ENCODE data around the gene ALK. TPM values are rescaled to one million over a fixed set of nuclear protein-coding genes. Genes with fewer than 3 reads are reported as not detected.
A peak's percentile ranks its signal among the peaks of the same experiment; 100 is the strongest.

Gene ALK
- total RNA-seq, 2 experiments from 2014 or later: not detected

DNA sequence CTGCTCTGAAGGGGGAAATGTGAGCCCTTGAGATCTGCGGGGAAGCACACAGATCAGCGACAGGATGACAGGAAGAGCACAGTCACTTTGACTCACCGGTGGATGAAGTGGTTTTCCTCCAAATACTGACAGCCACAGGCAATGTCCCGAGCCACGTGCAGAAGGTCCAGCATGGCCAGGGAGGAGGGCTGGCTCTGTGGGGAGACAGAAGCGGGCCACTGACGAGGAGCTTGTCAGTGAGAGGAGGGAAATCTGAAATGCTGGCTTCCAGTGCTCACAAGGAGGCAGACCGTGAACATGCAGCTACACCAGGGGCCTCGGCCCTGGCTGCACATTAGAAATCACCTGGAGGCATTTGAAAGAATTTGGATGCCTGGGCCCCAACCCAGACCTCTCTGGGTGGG lies 707.5 kb downstream of the ALK start:
- Mint-ChIP-seq H3K4me1 (no peaks in the 10 kb centered on the region), H3K27ac (no peak overlapping the region), H3K27me3 (no peaks in the 10 kb centered on the region), H3K4me3 (no peak overlapping the region), H3K36me3 (no peaks in the 10 kb centered on the region), H3K9me3 (no peaks in the 10 kb centered on the region)
- no peak for DNase-seq
- POLR2A ChIA-PET: no interaction called here
- ATAC-seq (ENCODE audit: low read depth): no peak

DNA sequence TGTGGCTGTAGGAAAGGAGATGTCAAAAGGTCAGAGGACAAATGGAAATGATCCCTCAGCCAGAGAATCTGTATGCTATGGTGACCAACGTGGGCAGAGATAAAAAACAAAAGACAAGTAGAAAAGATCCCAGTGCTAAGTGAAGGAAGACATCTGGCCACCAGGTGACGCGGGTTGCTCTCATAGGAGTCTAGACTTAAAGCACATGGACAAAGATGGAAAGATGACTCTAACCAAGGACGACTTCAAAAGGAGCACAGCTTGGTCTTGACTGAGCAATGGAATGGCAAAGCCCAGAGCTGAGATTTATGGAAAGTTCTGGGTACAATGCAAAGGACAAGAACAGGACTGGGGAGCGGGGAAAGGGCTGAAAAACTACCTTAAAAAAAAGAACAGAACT lies 709.4 kb downstream of the ALK start:
- Mint-ChIP-seq H3K9me3 (no peaks in the 10 kb centered on the region), H3K4me3 (no peak overlapping the region), H3K27ac (no peak overlapping the region), H3K36me3 (no peaks in the 10 kb centered on the region), H3K27me3 (no peaks in the 10 kb centered on the region), H3K4me1 (no peaks in the 10 kb centered on the region)
- no peak for ATAC-seq (ENCODE audit: low read depth)
- DNase-seq: no peak
- POLR2A ChIA-PET: no interaction called here

DNA sequence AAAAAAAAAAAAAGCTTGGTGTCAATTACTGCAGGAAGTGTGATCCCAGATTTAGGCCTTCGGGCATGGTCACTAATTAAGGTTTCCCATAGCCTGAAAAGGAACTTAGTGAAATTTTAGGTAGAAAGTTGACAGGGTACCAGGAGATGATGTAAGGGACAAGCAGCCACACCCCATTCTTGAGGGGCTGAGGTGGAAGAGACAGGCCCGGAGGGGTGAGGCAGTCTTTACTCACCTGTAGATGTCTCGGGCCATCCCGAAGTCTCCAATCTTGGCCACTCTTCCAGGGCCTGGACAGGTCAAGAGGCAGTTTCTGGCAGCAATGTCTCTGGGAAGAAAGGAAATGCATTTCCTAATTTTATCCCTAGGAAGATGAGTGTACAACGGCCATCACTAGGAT lies 711.8 kb downstream of the ALK start:
- no peaks in the 10 kb centered on the region for H3K4me1 Mint-ChIP-seq
- POLR2A ChIA-PET: no interaction called here

DNA sequence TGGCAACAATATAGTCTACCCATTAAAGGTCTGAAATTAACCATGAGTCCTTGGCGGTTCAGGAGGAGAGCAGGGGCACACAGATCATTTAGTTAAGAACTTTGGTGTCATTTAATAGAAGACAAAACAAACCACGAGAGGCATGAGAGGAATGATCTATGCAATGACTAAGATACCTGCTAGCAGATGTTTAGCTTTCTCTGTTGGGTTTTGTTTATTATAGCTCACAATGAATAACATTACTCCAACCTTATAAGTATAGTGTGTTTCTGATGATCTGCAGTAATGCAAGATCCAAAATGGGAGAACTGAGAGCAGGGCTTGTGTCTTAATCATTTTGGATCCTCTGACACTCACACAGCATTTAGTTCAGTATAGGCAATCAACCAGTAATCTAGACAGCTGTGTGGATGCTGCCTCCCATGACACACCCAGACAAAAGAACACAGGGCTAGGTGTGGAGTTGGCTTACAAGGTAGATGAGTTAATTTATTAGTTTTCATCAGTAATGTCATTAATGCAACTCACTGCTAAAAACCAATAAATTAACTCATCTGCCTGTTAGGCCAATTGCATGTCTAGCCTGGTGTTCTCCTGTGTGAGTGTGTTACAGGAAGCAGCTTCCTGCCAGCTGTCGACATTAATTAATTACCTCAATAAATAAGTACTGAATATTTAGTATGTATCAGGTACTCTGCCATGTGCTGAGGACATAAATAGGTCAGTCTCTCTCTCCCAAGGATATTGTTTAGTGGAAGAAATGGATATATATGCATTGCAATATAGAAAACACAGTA lies 713.8 kb downstream of the ALK start:
- H3K9me3 Mint-ChIP-seq: no peaks in the 10 kb centered on the region
- POLR2A ChIA-PET: no interaction called here

More for the DNA sequence above, 711.8 kb downstream of the ALK start:
- Mint-ChIP-seq H3K36me3 (no peaks in the 10 kb centered on the region), H3K27me3 (no peaks in the 10 kb centered on the region), H3K9me3 (no peaks in the 10 kb centered on the region), H3K4me3 (no peak overlapping the region), H3K27ac (no peak overlapping the region)
- ATAC-seq (ENCODE audit: low read depth) (no peak), DNase-seq (no peak)

DNA sequence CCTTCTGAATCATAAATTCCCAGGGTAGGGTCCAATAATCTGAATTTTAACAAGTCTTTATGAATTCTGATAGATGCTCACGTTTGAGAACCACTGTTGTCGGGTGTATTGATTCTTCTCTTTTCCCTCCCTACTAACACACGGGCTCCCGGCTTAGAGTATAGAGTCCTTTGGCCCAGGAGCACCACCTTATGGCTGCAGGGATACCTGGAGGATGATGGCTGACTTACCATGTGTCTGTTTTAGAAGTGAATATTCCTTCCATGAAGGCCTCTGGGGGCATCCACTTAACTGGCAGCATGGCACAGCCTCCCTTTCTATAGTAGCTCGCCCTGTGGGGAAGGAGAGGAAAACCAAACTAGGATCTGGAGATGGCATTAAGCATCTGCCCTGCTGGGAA lies 714.4 kb downstream of the ALK start:
- Mint-ChIP-seq H3K9me3 (no peaks in the 10 kb centered on the region), H3K4me1 (no peaks in the 10 kb centered on the region), H3K36me3 (no peaks in the 10 kb centered on the region), H3K27me3 (no peaks in the 10 kb centered on the region), H3K27ac (no peak overlapping the region), H3K4me3 (no peak overlapping the region)
- DNase-seq: no peak
- POLR2A ChIA-PET: no interaction called here
- no peak for ATAC-seq (ENCODE audit: low read depth)

More for the DNA sequence above, 713.8 kb downstream of the ALK start:
- no peaks in the 10 kb centered on the region for H3K36me3 Mint-ChIP-seq
- ATAC-seq (ENCODE audit: low read depth): no peak
- no peaks in the 10 kb centered on the region for H3K4me1 Mint-ChIP-seq
- no peaks in the 10 kb centered on the region for H3K27me3 Mint-ChIP-seq
- no peak overlapping the region for H3K27ac Mint-ChIP-seq
- no peak for DNase-seq
- no peak overlapping the region for H3K4me3 Mint-ChIP-seq

DNA sequence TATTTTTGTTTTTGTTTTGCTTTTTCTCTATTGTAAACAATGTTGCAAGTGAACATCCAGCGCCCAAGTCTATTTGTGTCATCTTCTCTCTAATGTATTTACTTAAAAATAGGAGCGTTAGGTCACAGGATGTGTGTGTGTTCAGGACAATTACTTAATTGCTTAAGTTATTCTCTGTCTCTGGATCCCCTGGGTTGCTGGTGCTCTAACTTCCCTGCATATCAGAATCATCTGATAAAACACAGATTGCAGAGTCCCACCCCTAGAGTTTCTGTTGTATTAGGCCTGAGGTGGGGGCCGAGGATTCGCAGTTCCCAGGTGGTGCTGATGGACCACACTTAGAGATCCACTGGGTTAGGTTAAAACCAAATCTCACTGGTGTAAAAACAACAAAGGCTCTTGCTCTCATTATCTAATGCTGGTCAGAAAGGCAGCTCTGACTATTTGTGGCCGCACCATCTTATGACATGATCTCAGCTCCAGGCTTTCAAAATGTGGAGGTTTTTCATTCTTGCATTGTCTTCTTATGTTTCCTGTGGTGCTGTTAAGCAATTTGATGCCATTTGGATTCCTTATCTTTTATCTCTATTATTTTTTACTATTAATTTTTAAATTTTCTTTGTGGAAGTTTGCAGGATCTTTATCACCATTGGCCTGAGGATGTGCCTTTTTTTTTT lies 718.4 kb downstream of the ALK start:
- H3K4me3 Mint-ChIP-seq: no peak overlapping the region
- no peaks in the 10 kb centered on the region for H3K4me1 Mint-ChIP-seq
- H3K27me3 Mint-ChIP-seq: no peaks in the 10 kb centered on the region
- POLR2A ChIA-PET: no interaction called here
- no peaks in the 10 kb centered on the region for H3K36me3 Mint-ChIP-seq
- no peak for DNase-seq
- ATAC-seq (ENCODE audit: low read depth): no peak
- H3K27ac Mint-ChIP-seq: no peak overlapping the region
- no peaks in the 10 kb centered on the region for H3K9me3 Mint-ChIP-seq

DNA sequence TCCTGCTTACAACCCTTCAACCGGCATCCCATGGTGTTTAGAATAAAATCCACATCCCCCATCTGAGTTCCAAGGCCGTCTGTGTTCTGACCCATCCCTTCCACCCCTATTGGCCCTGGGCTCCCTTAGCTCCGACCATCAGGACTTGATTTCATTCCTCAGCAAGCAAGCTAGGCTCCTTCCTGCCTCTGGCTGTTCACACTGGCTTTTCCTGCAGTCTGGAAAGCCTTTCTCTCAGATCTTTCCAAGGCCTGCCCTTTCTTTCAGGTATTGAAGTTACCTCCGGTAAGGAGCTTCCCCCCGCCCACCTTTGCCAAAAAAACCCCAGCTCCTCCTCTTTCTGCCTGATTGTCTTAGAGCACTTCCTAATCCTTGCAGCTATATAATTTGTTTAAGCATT lies 719.4 kb downstream of the ALK start:
- no peak for ATAC-seq (ENCODE audit: low read depth)
- POLR2A ChIA-PET: no interaction called here
- no peak overlapping the region for H3K4me3 Mint-ChIP-seq
- H3K27me3 Mint-ChIP-seq: no peaks in the 10 kb centered on the region
- H3K9me3 Mint-ChIP-seq: no peaks in the 10 kb centered on the region
- DNase-seq: no peak
- peaks cover under 1% of the 10 kb centered on the region for H3K4me1 Mint-ChIP-seq
- H3K27ac Mint-ChIP-seq: no peak overlapping the region
- no peaks in the 10 kb centered on the region for H3K36me3 Mint-ChIP-seq

DNA sequence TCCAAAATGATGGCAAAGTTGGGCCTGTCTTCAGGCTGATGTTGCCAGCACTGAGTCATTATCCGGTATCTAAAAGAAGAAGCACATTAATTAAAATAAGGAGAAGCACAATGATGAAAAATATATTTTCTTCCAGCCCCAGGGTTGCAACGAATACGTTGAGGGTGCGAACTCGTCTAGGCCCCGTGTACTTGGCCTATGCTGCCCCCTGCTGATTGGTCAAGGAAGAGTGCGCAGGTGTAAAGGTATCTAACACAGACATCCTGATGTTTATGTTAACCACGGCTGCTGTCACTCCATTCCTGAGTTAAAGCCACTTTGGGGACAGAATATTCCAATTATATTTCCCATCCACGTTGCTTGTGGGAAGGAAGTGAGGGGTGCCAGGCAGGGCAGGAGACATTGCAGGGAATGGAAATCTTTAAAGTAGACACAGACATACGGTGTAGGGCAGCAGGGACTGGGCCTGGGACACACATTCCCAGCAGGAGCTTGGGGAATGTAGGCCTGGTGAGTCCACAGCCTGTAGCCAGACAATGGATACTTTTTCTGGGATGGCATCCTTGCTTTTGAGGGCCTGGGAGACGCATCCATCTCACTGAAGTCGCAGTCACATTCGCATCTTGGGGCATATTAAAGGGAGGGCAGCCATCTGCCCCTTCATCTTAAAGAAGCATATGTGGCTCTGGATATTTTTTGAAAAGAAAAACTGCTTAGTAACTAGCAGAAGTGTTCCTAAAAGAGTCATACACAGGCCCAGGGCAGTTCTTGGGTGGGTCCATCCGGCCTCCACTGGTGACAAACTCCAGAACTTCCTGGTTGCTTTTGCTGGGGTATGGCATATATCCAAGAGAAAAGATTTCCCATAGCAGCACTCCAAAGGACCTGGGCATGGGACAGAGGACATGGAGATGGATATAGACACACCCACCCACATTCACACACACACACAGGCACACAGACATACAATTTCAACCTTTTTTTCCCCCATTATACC lies 724.3 kb downstream of the ALK start:
- DNase-seq: peak; percentile 80
- Mint-ChIP-seq H3K36me3 (no peaks in the 10 kb centered on the region), H3K27ac (no peak overlapping the region), H3K27me3 (peaks cover 2% of the 10 kb centered on the region), H3K4me1 (peaks cover 1% of the 10 kb centered on the region), H3K9me3 (no peaks in the 10 kb centered on the region), H3K4me3 (no peak overlapping the region)
- ATAC-seq (ENCODE audit: low read depth): peak; percentile 88
- POLR2A ChIA-PET: no interaction called here

DNA sequence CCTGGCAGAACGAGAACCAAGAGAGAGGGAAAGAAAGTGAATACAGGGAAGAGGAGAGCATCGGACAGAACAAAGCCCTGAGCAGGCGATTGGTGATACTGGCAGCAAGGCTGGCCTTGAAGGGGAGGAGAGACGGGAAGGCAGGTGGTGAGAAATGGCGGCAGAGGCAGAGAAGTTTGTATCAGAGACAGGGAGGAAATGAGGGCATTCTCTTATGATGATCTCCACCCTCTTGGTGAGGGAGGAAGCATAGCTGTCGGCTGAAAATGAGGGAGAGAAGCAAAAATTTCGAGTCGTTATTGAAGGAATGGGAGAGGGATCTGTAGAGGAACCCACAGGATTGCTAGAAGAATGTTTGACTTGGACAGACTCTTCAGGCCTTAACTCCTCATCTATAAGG lies 725.6 kb downstream of the ALK start:
- Mint-ChIP-seq H3K9me3 (no peaks in the 10 kb centered on the region), H3K36me3 (no peaks in the 10 kb centered on the region), H3K4me1 (peaks cover 1% of the 10 kb centered on the region), H3K27me3 (peaks cover 2% of the 10 kb centered on the region), H3K27ac (no peak overlapping the region), H3K4me3 (no peak overlapping the region)
- no peak for DNase-seq
- POLR2A ChIA-PET: no interaction called here
- no peak for ATAC-seq (ENCODE audit: low read depth)

DNA sequence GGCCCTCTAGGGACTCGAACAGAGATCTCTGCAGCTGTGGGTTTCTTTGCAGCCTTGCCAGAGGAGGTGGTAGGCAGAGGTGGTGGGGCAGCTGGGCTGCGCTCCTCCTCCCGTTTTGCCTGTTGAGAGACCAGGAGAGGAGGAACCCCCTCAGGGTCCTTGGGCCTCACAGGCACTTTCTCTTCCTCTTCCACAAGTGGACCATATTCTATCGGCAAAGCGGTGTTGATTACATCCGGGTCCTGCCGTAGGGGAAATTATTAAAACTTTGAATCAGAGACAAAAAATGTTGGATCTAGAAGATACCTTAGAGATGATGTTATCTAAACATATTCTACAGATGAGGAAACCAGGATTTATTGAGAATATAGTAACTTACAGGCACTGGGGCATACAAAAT lies 727.7 kb downstream of the ALK start:
- H3K27ac Mint-ChIP-seq: no peak overlapping the region
- H3K9me3 Mint-ChIP-seq: no peaks in the 10 kb centered on the region
- peaks cover 9% of the 10 kb centered on the region for H3K4me1 Mint-ChIP-seq
- ATAC-seq (ENCODE audit: low read depth): no peak
- POLR2A ChIA-PET: no interaction called here
- H3K36me3 Mint-ChIP-seq: no peaks in the 10 kb centered on the region
- DNase-seq: no peak
- peaks cover 2% of the 10 kb centered on the region for H3K27me3 Mint-ChIP-seq
- H3K4me3 Mint-ChIP-seq: no peak overlapping the region

DNA sequence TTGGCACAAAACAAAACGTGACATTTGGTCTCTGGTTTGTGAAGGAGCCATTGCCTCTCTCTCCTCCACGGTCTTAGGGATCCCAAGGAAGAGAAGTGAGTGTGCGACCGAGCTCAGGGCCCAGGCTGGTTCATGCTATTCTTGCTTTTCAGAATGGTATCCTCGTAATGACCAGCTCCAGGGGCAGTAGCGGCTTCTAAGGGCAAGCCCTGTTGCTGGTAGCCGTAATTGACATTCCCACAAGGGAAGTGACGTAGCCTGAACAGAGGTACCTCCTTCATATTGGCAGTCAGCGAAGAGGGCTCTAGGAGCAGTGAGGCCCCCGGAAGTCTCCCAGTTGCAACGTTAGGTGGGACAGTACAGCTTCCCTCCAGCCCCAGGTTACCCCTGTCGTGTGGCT lies 728.3 kb downstream of the ALK start:
- H3K36me3 Mint-ChIP-seq: peaks cover 1% of the 10 kb centered on the region
- POLR2A ChIA-PET: no interaction called here

DNA sequence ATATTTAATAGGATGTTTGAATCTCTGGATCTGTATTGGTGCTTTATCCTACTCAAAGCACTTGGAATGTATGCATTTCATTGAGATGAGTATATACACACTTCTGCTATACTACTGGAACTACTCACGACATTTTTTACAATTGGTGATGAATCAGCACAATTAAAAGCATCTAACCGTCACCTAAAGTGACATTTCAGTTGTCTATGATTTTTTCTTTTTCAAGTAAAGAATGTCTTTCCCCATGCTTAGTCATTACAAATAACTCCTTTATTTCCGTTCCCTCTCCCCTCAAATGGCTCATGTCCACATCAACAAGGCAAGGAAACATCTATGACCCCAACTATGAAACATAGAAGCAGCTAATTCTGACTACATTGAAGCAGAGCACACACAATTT lies 728.9 kb downstream of the ALK start:
- POLR2A ChIA-PET: no interaction called here
- ATAC-seq (ENCODE audit: low read depth) (no peak), DNase-seq (no peak)
- Mint-ChIP-seq H3K27ac (no peak overlapping the region), H3K4me3 (no peak overlapping the region), H3K27me3 (peaks cover 2% of the 10 kb centered on the region), H3K4me1 (peaks cover 10% of the 10 kb centered on the region), H3K36me3 (peaks cover 6% of the 10 kb centered on the region), H3K9me3 (peaks cover 5% of the 10 kb centered on the region)

More for the DNA sequence above, 728.3 kb downstream of the ALK start:
- peaks cover under 1% of the 10 kb centered on the region for H3K9me3 Mint-ChIP-seq
- no peak overlapping the region for H3K4me3 Mint-ChIP-seq
- H3K4me1 Mint-ChIP-seq: peaks cover 10% of the 10 kb centered on the region
- DNase-seq (no peak), ATAC-seq (ENCODE audit: low read depth) (no peak)
- no peak overlapping the region for H3K27ac Mint-ChIP-seq
- H3K27me3 Mint-ChIP-seq: peaks cover 2% of the 10 kb centered on the region

DNA sequence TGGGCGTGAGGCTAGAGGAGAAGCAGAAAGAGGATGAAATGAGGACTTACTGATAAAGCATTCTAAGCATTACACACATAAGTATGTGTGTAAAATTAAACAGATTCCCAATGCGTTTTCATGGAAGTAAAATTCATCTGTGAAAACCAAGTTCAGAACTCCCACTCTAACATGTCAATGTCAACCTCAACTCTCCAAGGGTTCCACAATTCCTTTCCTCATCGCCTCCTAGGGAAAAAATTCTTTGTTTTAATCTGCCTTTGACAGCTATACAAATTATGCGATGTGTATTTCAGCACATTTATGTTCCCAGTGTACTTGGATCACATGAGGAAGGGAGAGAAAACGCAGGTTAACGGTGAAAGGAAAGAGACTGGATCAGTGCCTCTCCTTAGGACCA lies 729.6 kb downstream of the ALK start:
- peaks cover 2% of the 10 kb centered on the region for H3K27me3 Mint-ChIP-seq
- H3K9me3 Mint-ChIP-seq: peaks cover 5% of the 10 kb centered on the region
- no peak overlapping the region for H3K27ac Mint-ChIP-seq
- H3K4me1 Mint-ChIP-seq: peaks cover 8% of the 10 kb centered on the region
- H3K36me3 Mint-ChIP-seq: peaks cover 8% of the 10 kb centered on the region
- ATAC-seq (ENCODE audit: low read depth) (no peak), DNase-seq (no peak)
- POLR2A ChIA-PET: no interaction called here
- no peak overlapping the region for H3K4me3 Mint-ChIP-seq
